ENCODE data around the gene SYNM. TPM values are rescaled to one million over a fixed set of nuclear protein-coding genes. Genes with fewer than 3 reads are reported as not detected.
A peak's percentile ranks its signal among the peaks of the same experiment; 100 is the strongest.

SYNM gene
- total RNA-seq, 1 donor from 2014 or later: 1.1 TPM

DNA sequence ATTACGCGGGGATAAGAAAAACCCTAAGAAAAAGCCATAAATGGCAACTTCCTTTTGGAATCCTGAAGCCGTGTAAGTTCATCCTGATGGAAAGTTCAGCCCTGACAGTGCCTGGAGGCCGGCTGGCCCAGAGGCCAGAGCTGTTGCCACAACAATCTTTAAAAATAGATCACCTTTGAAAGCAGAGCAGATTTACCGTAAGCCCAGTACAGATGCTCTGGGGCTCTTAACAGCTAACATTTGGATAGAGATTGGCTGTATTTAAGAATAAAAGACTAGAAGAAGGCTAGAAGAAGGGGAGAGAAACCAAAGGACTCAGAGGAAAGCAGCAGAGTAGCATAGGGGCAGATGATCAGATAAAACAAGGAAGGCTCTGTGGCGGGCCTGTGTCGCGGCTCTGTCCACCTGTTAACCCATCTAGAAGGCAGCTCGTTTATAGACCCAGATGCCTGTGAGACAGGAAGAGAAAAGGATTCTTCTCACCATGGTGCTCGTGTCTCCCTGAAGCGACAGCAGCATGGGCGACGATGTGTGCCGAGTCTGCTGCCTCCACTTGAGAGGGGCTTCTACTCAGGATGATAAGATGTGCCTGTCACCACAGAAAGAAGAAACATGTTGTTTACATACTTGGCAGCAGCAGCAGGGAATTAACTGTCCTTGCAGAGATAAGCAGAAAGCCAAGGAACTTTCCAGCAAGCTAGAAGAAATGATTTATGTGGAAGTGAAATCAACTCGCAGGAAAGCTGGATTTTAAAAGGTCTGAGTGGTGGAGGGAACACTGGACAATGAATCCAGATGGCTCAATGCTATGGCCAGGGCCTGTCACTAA, 69.9 kb downstream of the SYNM start:
- H3K9me3 Mint-ChIP-seq (ENCODE audit: low read depth): no peaks in the 10 kb centered on the region
- no peak for DNase-seq (ENCODE audit: low spot score, unreplicated experiment)
- H3K36me3 Mint-ChIP-seq (ENCODE audit: insufficient read depth): peaks cover 18% of the 10 kb centered on the region
- H3K4me3 Mint-ChIP-seq (ENCODE audit: low read depth): no peak overlapping the region
- TF ChIP-seq, protein P1, sequence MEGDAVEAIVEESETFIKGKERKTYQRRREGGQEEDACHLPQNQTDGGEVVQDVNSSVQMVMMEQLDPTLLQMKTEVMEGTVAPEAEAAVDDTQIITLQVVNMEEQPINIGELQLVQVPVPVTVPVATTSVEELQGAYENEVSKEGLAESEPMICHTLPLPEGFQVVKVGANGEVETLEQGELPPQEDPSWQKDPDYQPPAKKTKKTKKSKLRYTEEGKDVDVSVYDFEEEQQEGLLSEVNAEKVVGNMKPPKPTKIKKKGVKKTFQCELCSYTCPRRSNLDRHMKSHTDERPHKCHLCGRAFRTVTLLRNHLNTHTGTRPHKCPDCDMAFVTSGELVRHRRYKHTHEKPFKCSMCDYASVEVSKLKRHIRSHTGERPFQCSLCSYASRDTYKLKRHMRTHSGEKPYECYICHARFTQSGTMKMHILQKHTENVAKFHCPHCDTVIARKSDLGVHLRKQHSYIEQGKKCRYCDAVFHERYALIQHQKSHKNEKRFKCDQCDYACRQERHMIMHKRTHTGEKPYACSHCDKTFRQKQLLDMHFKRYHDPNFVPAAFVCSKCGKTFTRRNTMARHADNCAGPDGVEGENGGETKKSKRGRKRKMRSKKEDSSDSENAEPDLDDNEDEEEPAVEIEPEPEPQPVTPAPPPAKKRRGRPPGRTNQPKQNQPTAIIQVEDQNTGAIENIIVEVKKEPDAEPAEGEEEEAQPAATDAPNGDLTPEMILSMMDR (IDR thresholded peaks at IDR 0.05; ENCODE audit: unreplicated experiment): no peak
- H3K27ac Mint-ChIP-seq: peak overlapping the region; percentile 9
- no peaks in the 10 kb centered on the region for H3K4me1 Mint-ChIP-seq (ENCODE audit: low read depth)
- no peaks in the 10 kb centered on the region for H3K27me3 Mint-ChIP-seq

DNA sequence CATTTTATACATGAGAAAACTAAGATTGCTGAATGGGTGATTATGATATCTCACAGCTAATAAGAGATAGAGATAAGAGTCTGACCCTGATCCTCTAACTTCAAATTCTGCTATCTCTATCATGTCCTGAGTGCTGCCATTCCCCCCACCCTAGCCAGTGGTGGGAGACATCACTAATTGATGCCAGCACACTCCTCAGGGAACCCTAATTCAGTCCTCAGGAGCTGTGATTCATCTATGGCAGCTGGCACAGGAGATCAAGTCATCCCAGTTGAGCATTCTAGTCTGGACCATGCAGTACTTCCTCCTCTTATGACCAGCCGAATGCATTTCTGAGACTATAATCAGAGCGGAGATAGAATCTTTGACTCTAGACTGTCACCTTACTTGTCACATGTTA, 71.9 kb downstream of the SYNM start:
- Mint-ChIP-seq H3K27me3 (no peaks in the 10 kb centered on the region), H3K4me3 (ENCODE audit: low read depth) (no peak overlapping the region), H3K9me3 (ENCODE audit: low read depth) (no peaks in the 10 kb centered on the region), H3K36me3 (ENCODE audit: insufficient read depth) (peaks cover 16% of the 10 kb centered on the region), H3K4me1 (ENCODE audit: low read depth) (no peaks in the 10 kb centered on the region), H3K27ac (no peak overlapping the region)
- DNase-seq (ENCODE audit: low spot score, unreplicated experiment): no peak
- TF ChIP-seq, protein P1 (IDR thresholded peaks at IDR 0.05; ENCODE audit: unreplicated experiment): no peak

DNA sequence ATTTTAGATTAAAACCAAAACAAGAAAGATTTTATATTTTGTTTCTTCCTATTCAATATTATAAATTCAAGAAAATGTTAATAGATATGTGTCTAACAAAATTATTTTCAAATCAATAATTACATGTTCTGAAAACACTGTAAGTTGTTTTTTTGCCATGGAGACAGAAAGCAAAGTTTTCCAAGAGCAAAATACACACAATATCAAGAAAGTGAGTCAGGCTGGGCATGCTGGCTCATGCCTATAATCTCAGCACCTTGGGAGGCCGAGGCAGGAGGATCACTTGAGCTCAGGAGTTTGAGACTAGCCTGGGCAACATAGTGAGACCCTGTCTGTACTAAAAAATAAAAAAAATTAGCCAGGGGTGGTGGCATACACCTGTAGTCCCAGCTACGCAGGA, 72.8 kb downstream of the SYNM start:
- TF ChIP-seq, protein P1 (IDR thresholded peaks at IDR 0.05; ENCODE audit: unreplicated experiment): no peak

DNA sequence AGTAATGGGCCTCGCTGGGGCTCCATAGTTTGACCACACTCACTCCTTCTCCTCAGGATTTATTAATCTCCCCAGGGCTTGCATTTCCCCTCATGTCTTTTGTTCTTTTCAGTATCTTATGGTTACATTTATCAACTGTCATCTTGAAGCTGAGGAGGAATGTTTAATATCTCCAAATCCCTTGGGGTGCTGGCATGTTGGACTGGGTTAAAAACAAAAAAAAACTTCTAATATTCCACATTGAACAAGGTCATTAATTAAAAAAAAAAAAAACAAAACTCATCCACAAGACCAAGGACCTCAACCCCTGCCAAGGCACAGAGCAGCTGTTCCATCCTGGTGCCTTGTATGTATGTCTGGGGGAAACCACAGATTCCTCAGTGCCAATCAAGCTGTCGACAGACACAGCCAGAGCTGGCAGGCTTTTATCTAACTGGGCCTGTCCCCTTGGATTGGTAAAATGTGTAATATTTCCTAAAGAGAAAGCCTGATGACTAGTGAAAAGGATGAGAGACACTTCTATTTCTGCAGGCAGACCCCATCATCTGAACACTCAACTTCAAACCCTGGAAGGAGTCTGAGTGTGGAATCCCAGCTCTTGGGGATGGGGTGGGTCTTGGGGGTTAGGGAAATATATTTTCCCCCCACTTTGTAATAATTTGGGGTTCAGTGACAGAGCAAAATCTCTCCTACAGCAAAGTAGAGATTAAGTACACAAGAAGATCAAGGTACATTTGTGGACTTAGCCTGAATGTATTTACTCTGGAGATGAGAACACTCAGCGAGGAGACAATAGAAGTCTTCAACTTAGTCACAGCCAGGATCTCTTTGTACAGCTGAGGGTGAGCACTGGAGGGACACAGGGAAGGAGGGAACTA, 75.4 kb downstream of the SYNM start:
- Mint-ChIP-seq H3K27me3 (no peaks in the 10 kb centered on the region), H3K9me3 (ENCODE audit: low read depth) (no peaks in the 10 kb centered on the region), H3K27ac (no peak overlapping the region), H3K36me3 (ENCODE audit: insufficient read depth) (peaks cover 11% of the 10 kb centered on the region), H3K4me1 (ENCODE audit: low read depth) (no peaks in the 10 kb centered on the region), H3K4me3 (ENCODE audit: low read depth) (no peak overlapping the region)
- TF ChIP-seq, protein P1 (IDR thresholded peaks at IDR 0.05; ENCODE audit: unreplicated experiment): no peak
- DNase-seq (ENCODE audit: low spot score, unreplicated experiment): no peak

More for the DNA sequence above, 72.8 kb downstream of the SYNM start:
- no peaks in the 10 kb centered on the region for H3K4me1 Mint-ChIP-seq (ENCODE audit: low read depth)
- no peaks in the 10 kb centered on the region for H3K9me3 Mint-ChIP-seq (ENCODE audit: low read depth)
- H3K27ac Mint-ChIP-seq: no peak overlapping the region
- H3K36me3 Mint-ChIP-seq (ENCODE audit: insufficient read depth): peaks cover 15% of the 10 kb centered on the region
- no peaks in the 10 kb centered on the region for H3K27me3 Mint-ChIP-seq
- no peak for DNase-seq (ENCODE audit: low spot score, unreplicated experiment)
- H3K4me3 Mint-ChIP-seq (ENCODE audit: low read depth): no peak overlapping the region

DNA sequence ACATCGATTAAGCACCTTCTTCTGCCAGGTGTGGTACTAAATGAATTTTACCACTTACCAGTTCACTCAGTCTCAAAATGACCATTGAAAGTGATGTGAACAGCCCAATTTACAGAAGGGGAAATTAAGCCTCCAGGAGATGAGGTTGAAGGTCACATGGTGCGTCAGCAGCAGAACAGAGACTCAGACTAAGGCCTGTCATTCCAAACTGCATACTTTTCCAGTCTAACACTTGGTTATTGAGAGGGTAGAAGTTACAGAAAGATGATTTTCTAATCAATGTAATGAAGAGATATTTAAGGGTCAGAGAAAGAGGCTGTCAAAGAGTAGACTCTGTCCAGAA, 76.1 kb downstream of the SYNM start:
- Mint-ChIP-seq H3K4me1 (ENCODE audit: low read depth) (no peaks in the 10 kb centered on the region), H3K27me3 (no peaks in the 10 kb centered on the region), H3K4me3 (ENCODE audit: low read depth) (no peak overlapping the region), H3K27ac (no peak overlapping the region), H3K9me3 (ENCODE audit: low read depth) (no peaks in the 10 kb centered on the region), H3K36me3 (ENCODE audit: insufficient read depth) (peaks cover 14% of the 10 kb centered on the region)
- TF ChIP-seq, protein P1 (IDR thresholded peaks at IDR 0.05; ENCODE audit: unreplicated experiment): no peak
- no peak for DNase-seq (ENCODE audit: low spot score, unreplicated experiment)

All from progenitor cell of endocrine pancreas (in vitro differentiated cells).